CD4-positive, alpha-beta T cell treated with Interleukin-4 for 1 hour (primary cell): ENCODE data around the gene IQCK.

Source experiments
- DNase-seq, 2 donors: peaks; one replicate each; pipeline ENCODE4 v3.0.0-alpha.2; 2020 to 2022

IQCK gene

DNA sequence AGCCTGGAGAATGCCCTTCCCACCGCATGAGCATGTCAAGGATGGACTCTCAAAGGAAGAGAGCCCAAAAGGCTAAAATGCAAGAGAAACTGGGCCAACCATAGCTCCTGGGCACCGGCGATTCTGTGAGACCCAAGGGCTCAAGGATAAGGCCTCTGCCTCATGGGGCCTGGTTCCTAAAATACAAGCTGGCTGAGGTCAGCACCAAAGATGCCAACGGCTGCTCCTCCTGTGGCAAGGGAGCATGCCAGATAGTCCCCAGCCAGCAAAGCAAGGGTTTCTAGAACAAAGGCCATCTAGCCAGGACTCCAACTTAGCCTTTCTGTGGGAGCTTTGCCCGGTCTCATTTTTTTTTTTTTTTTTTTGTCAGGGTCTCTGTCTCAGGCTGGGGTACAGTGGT, 146.5 kb downstream of the IQCK start:
- no peak for DNase-seq

- DNase-seq, result no peak
These were observed 150.3 kb downstream of the IQCK start for GRCh38 chr16:19868421-19868820.

DNA sequence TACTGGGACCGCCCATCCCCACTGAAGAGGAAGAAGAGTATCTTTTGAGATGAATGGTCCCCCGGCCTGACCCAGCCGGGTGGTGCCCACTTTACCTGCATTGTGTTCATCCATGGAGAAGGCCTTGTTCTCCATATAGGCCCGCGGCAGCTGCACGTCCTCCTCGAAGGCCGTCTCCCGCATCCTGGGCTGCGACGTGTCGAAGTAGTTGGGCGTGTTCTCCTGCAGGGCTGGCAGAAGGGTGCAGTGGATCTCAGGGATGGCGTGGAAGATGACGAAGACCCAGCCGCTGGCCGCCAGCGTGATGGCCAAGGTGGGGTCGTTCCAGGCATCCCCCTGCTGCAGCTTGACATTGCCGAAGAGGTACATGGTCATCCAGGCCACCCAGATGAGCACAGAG, 153.7 kb downstream of the IQCK start:
- no peak for DNase-seq

GRCh38 chr16:19872179-19872863, 154.2 kb downstream of the IQCK start:
- no peak for DNase-seq

DNA sequence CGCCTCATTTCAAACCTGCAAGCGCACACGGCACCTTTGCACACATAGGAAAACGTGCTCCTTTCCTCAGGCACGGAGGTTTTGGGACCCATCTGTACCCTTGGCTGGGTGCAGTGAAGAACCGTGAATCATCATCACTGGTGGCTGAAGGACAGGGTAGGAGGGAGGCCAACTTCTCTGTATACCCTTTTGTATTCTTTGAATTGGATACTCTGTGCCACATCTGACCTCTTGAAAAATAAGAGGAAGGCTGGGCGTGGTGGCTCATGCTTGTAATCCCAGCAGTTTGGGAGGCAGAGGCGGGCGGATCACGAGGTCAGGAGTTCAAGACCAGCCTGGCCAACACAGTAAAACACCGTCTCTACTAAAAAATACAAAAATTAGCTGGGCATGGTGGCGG, 154.9 kb downstream of the IQCK start:
- no peak for DNase-seq

DNA sequence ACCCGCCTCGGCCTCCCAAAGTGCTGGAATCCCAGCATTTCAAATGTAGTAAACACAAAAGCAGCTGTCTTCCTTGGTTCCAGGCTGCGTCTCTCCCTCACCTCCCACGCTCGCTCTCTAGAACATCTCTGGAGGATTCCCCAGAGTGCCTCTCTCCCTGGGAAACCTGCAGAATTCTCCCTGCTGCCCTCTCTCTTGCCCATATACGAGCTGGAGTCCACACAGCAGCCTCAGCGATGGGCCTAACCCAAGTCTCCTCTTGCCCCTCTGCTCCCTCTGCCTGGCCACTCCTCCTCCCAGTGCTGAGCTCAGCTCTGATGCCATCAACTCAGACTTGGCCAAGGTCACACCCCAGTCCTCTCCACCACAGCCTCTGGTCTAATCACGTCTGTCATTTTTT, 156.0 kb downstream of the IQCK start:
- DNase-seq, result no peak

- DNase-seq, result no peak
These were observed 156.9 kb downstream of the IQCK start for GRCh38 chr16:19874851-19875546.

GRCh38 chr16:19875900-19876299, 157.8 kb downstream of the IQCK start:
- DNase-seq, result no peak

GRCh38 chr16:19876501-19877059, 158.5 kb downstream of the IQCK start:
- no peak for DNase-seq

DNA sequence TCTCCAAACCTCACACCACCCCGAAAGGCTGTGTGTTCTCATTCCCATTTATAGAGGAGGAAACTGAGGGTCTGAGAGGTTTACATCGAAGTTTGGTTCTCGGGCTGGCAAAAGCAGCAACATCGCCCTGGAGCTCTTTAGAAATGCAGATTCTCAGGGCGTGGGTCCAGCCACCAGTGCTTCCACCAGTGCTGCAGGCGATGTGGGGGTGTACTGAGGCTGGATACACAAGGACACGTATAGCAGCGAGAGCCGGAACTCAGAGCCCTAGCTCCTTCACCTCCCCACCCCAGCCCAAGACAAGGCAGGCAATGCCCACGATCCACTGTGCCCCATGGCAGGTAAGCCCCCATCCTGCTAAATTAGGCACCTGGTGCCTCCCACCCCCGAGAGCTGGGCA, 160.7 kb downstream of the IQCK start:
- DNase-seq, result no peak

- DNase-seq, result no peak
These were observed 161.2 kb downstream of the IQCK start for GRCh38 chr16:19879241-19879792.

GRCh38 chr16:19881028-19881427, 163.0 kb downstream of the IQCK start:
- no peak for DNase-seq

GRCh38 chr16:19881783-19882182, 163.7 kb downstream of the IQCK start:
- no peak for DNase-seq

DNA sequence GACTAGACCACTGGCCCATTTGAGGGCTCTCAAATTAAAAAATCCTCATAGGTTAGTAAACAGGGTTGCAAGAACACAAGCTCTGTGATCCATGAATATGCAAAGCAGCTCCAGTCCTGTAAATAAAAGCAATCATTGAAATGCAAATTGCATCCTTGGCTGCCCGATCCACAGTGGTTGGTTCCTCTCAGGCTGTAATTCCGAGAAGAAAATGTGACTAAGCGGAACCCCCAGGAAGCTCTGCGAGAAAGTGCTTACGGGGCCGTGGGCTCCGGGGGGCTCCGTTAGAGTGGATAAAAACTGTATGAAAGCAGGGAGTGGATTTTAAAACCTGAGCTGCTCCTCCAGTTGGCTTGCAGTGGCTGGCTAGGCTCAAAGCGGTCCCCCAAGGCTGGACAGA, 164.1 kb downstream of the IQCK start:
- no peak for DNase-seq

GRCh38 chr16:19882646-19883045, 164.6 kb downstream of the IQCK start:
- no peak for DNase-seq

DNA sequence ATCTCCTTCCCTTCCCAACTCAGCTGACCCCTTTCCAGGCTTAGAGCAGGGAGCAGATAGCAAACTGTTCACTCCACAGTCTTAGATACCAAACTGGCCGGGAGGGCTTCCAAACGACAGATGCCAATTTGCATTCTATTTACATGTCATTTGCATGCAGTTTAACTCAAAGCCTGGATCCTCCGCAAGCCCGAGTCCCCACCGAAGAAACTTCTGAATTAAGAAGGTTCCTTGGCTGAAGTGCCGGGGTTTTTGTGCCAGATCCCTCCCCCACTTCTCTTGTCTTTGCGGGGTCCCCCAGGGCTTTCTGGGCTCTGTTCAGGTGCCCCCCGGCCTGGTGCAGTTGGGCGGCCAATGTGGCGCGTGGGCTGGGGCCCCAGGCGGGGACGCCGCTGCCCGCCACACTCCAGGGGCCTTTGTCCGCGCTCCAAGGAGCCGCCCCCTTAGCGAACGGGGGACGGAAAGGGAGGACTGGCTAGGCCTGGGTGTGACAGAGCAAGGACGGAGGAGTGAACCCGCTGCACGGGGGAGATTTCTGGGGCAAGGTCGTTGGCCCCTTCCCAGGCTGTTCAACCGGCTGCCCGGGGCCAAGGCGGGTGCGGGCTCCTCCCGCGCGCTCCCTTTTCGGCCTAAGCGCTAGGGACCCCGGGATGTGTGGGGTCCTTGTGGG, 165.4 kb downstream of the IQCK start:
- DNase-seq, result no peak

DNA sequence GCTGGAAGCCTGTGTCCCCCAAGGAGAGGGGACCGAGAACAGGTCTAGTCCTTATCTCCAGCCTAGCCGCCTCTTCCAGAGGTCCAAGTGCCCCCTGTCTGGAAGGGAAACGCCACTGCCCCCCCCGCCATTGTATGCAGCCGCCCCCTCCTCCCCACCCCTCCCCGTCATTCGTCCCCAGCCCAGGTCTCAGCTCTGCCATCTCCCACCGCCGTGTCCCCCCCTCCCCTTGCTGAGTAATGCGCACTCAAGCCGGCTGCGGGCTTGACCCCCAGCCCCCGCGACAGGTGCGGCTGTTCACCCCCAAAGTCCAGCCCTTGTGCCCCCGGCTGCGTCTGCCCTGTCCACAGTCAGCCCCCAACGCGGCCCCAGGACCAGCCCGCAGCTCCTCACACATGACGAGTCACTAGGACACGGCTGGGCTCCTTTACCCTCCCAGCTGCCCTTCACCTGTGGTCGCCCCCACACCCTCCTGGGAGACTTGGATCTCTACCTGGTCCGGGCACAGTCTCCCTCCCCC, 166.0 kb downstream of the IQCK start:
- DNase-seq, result no peak

GRCh38 chr16:19884611-19885450, 166.8 kb downstream of the IQCK start, which contains the start of gene GPRC5B:
TSS of gene GPRC5B (minus strand) at chr16:19884848. CDS start at chr16:19872845, 12,003 bp downstream.
- DNase-seq, result peak; percentile 22 to 50

- DNase-seq, result no peak
These were observed 167.5 kb downstream of the IQCK start for GRCh38 chr16:19885451-19886072.

DNA sequence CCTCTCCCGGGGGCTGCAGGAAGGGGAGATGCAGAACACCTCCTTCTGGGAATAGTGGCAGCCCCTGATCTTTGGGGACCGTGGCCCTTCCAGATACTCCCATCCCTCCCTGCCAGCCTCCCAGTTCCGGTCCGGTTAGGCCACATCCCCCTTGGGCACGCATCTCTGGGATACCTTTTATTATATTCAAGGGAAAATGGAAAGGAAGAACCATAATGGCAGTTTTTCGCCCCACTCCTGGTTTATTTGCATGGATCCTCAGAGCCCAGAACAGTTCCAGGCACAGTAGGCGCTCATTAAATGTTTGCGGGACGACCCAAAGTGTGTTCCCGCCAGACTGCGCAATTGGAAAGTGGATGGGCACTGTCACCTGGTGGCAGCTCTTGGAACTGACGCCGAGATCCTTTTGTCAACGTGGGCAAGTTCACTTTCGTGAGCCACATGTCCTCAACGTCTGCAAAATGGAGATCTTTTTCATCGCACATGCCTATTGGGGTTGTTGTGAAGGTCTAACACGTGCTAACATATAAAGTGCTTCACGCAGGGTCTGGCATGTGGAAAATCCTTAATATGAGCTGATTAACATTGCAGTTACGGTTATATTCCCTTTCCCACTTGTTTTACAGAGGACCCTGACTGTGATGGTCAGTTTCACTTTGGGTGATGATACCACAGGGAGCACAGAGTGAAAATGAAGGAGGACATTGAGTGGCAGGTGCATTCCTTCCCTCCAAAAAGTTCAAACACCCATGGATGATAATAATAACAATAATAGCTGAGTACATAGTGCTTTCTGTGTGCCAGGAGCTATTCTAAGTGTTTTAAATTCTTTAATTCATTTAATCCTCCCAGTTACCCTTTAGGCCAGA, 168.2 kb downstream of the IQCK start:
- peak; percentile 79 to 83 for DNase-seq

- DNase-seq, result no peak
These were observed 170.8 kb downstream of the IQCK start for GRCh38 chr16:19888834-19889233.
